GM12872 (cell line): ENCODE results near the gene KAZN.

Experiments used
- CTCF ChIP-seq: IDR thresholded peaks from 3 replicates; pipeline ENCODE4 v1.5.1; 2011; ENCODE audit warnings: low read depth, mild to moderate bottlenecking, low read length, moderate library complexity; ENCODE audit not compliant: insufficient read depth

KAZN gene

GRCh38 chr1:15020943-15021745 lies 422.7 kb downstream of the KAZN start:
- no peak for TF ChIP-seq CTCF

GRCh38 chr1:15022048-15022447 lies 423.6 kb downstream of the KAZN start:
- TF ChIP-seq CTCF, result no peak

- no peak for TF ChIP-seq CTCF
Observed at GRCh38 chr1:15023205-15023604, 424.7 kb downstream of the KAZN start.

GRCh38 chr1:15023976-15024375 lies 425.5 kb downstream of the KAZN start:
- no peak for TF ChIP-seq CTCF

- no peak for TF ChIP-seq CTCF
Observed at GRCh38 chr1:15026117-15026489, 427.6 kb downstream of the KAZN start.

GRCh38 chr1:15027515-15027986 lies 429.1 kb downstream of the KAZN start:
- peak; percentile 87 for TF ChIP-seq CTCF

GRCh38 chr1:15028102-15028501 lies 429.6 kb downstream of the KAZN start:
- TF ChIP-seq CTCF, result no peak
